ENCODE measurements around the gene DYNC1H1. TPM values are rescaled to one million over a fixed set of nuclear protein-coding genes. Genes with fewer than 3 reads are reported as not detected.

Gene DYNC1H1
- total RNA-seq, 1 experiment from 2014 or later, result 438 TPM

- TF ChIP-seq TEAD1 (CRISPR knock-in tag; IDR thresholded peaks at IDR 0.05) (no peak), NR1H2 (CRISPR knock-in tag; IDR thresholded peaks at IDR 0.05) (no peak), GRHL2 (CRISPR knock-in tag; IDR thresholded peaks at IDR 0.05; ENCODE audit: insufficient replicate concordance, severe bottlenecking) (no peak), PRDM15 (CRISPR knock-in tag; IDR thresholded peaks at IDR 0.05) (no peak), ERG (CRISPR knock-in tag; IDR thresholded peaks at IDR 0.05) (no peak), IRF1 (CRISPR knock-in tag; IDR thresholded peaks at IDR 0.05) (no peak), ZNF263 (CRISPR knock-in tag; IDR thresholded peaks at IDR 0.05; ENCODE audit: low read depth) (no peak), OVOL2 (CRISPR knock-in tag; IDR thresholded peaks at IDR 0.05; ENCODE audit: borderline replicate concordance) (no peak), HMGXB4 (CRISPR knock-in tag; IDR thresholded peaks at IDR 0.05) (no peak), JUN (CRISPR knock-in tag; IDR thresholded peaks at IDR 0.05) (no peak), EMX1 (CRISPR knock-in tag; IDR thresholded peaks at IDR 0.05) (no peak), ETV6 (CRISPR knock-in tag; IDR thresholded peaks at IDR 0.05) (no peak), ZBTB21 (CRISPR knock-in tag; IDR thresholded peaks at IDR 0.05; ENCODE audit: borderline replicate concordance) (no peak), AR (CRISPR knock-in tag; IDR thresholded peaks at IDR 0.05) (no peak), CBFB (CRISPR knock-in tag; IDR thresholded peaks at IDR 0.05; ENCODE audit: low read depth) (no peak)
- Mint-ChIP-seq H3K27me3 (ENCODE audit: low read depth) (no peaks in the 10 kb centered on the region), H3K27ac (no peak overlapping the region), H3K36me3 (peaks cover 5% of the 10 kb centered on the region; the same call in 1 of the 2 replicates), H3K4me3 (no peak overlapping the region), H3K4me1 (peaks cover 7% of the 10 kb centered on the region), H3K9me3 (no peaks in the 10 kb centered on the region)
- POLR2A ChIA-PET, result no interaction called here
- DNase-seq (ENCODE audit: low spot score), result no peak
- CTCF ChIA-PET, result interaction anchor here (1.1 to 1.4 kb wide), 2 partner anchors 28 to 206 kb away, joined by 3 to 4 read pairs; no protein-coding TSS in a partner anchor
- ATAC-seq, result no peak
These were observed 38.3 kb upstream of the DYNC1H1 start for GRCh38 chr14:101926085-101926484.

- ChIA-PET POLR2A (no interaction called here), CTCF (interaction anchor here (1.1 to 1.4 kb wide), 2 partner anchors 27 to 207 kb away, joined by 3 to 4 read pairs; no protein-coding TSS in a partner anchor)
- Mint-ChIP-seq H3K27me3 (ENCODE audit: low read depth) (no peaks in the 10 kb centered on the region), H3K9me3 (no peaks in the 10 kb centered on the region), H3K4me3 (no peak overlapping the region), H3K27ac (no peak overlapping the region), H3K36me3 (peaks cover 4% of the 10 kb centered on the region; the same call in 1 of the 2 replicates), H3K4me1 (peaks cover 7% of the 10 kb centered on the region)
- DNase-seq (ENCODE audit: low spot score), result no peak
- no peak for ATAC-seq
- TF ChIP-seq ZMAT4 (CRISPR knock-in tag; IDR thresholded peaks at IDR 0.05), result no peak
- no peak for TF ChIP-seq ZNF512 (CRISPR knock-in tag; IDR thresholded peaks at IDR 0.05; ENCODE audit: borderline replicate concordance)
- TF ChIP-seq FOXP4 (CRISPR knock-in tag; IDR thresholded peaks at IDR 0.05), result no peak
- no peak for TF ChIP-seq IRF2 (CRISPR knock-in tag; IDR thresholded peaks at IDR 0.05; ENCODE audit: borderline replicate concordance, low read depth)
- TF ChIP-seq JAZF1 (CRISPR knock-in tag; IDR thresholded peaks at IDR 0.05), result no peak
These were observed 37.8 kb upstream of the DYNC1H1 start for GRCh38 chr14:101926620-101927019.
